Colonic mucosa (tissue), 4 donors: ENCODE data around the gene COX6B2. TPM values are rescaled to one million over a fixed set of nuclear protein-coding genes. Genes with fewer than 3 reads are reported as not detected.

Experiments
- DNase-seq: peaks from one replicate; pipeline ENCODE4 v3.0.0-alpha.2; 2020
- H3K27ac ChIP-seq: fragments of 200-600 bp; one replicate; pipeline ENCODE4 v1.8.0; 2021
- H3K27me3 ChIP-seq: fragments of 200-600 bp; one replicate; pipeline ENCODE4 v1.8.0; 2021
- H3K36me3 ChIP-seq: fragments of 200-600 bp; one replicate; pipeline ENCODE4 v1.8.0; 2021
- H3K4me1 ChIP-seq: fragments of 200-600 bp; one replicate; pipeline ENCODE4 v1.8.0; 2021; ENCODE audit warnings: mild to moderate bottlenecking
- H3K4me3 ChIP-seq: fragments of 200-600 bp; one replicate; pipeline ENCODE4 v1.8.0; 2021
- H3K9ac ChIP-seq, 2 donors: one replicate each; pipeline ENCODE4 v1.7.0; 2013; ENCODE audit warnings: control low read depth in 2 of 2, low read depth in 2 of 2, low read length in 2 of 2
- H3K9me3 ChIP-seq: fragments of 200-600 bp; one replicate; pipeline ENCODE4 v1.8.0; 2021
- intact Hi-C: fragments of 100-400 bp; cut with DNase I; formaldehyde crosslinking; loops from one replicate; pipeline ENCODE4 v1.14.1; 2022
- total RNA-seq, 2 donors: library from RNA; stranded (reverse); fragmentation: NEBNext Ultra II Directional in 1 of 2; extraction: Animal tissue kit (Norgen Biotek cat#: 25700) in 1 of 2; gene quantifications; one replicate each; pipeline ENCODE4 v1.2.1, GENCODE V29; 2021
- TF ChIP-seq, protein P1 (sequence below): fragments of 200-600 bp; IDR thresholded peaks from one replicate; pipeline ENCODE4 v1.8.0; 2022; ENCODE audit warnings: antibody characterized with exemption, mild to moderate bottlenecking
- donor health status: healthy.
- donor health status: DM: no; HTN: no; CAD: no.
- donor health status: DM: no; HTN: no; CAD: no.

The COX6B2 gene
- total RNA-seq, 2 donors from 2014 or later, result 12.9 to 15.2 TPM

GRCh38 chr19:55362990-55363716 lies 8.6 kb upstream of the COX6B2 start, which contains the start of gene GARIN5B:
GARIN5B (minus strand) TSS chr19:55363260; CDS start chr19:55363066, 194 bp downstream.
- no peak for DNase-seq
- Histone ChIP-seq H3K9me3 (no peaks in the 10 kb centered on the region), H3K27ac (no peak within 1 kb of the TSS), H3K4me1 (no peaks in the 10 kb centered on the region), H3K4me3 (no peak within 1 kb of the TSS), H3K27me3 (peaks cover 2% of the 10 kb centered on the region), H3K9ac (no peak within 1 kb of the TSS), H3K36me3 (no peaks in the 10 kb centered on the region)
- TF ChIP-seq, protein P1, sequence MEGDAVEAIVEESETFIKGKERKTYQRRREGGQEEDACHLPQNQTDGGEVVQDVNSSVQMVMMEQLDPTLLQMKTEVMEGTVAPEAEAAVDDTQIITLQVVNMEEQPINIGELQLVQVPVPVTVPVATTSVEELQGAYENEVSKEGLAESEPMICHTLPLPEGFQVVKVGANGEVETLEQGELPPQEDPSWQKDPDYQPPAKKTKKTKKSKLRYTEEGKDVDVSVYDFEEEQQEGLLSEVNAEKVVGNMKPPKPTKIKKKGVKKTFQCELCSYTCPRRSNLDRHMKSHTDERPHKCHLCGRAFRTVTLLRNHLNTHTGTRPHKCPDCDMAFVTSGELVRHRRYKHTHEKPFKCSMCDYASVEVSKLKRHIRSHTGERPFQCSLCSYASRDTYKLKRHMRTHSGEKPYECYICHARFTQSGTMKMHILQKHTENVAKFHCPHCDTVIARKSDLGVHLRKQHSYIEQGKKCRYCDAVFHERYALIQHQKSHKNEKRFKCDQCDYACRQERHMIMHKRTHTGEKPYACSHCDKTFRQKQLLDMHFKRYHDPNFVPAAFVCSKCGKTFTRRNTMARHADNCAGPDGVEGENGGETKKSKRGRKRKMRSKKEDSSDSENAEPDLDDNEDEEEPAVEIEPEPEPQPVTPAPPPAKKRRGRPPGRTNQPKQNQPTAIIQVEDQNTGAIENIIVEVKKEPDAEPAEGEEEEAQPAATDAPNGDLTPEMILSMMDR, result no peak
- intact Hi-C loops, result no loop called here

GRCh38 chr19:55362174-55362989 lies 7.9 kb upstream of the COX6B2 start:
- Histone ChIP-seq H3K36me3 (no peaks in the 10 kb centered on the region), H3K9me3 (no peaks in the 10 kb centered on the region), H3K4me3 (no peak overlapping the region), H3K4me1 (no peaks in the 10 kb centered on the region), H3K27ac (no peak overlapping the region), H3K27me3 (no peaks in the 10 kb centered on the region), H3K9ac (no peak overlapping the region)
- intact Hi-C loops, result no loop called here
- TF ChIP-seq, protein P1, result no peak
- DNase-seq, result no peak

DNA sequence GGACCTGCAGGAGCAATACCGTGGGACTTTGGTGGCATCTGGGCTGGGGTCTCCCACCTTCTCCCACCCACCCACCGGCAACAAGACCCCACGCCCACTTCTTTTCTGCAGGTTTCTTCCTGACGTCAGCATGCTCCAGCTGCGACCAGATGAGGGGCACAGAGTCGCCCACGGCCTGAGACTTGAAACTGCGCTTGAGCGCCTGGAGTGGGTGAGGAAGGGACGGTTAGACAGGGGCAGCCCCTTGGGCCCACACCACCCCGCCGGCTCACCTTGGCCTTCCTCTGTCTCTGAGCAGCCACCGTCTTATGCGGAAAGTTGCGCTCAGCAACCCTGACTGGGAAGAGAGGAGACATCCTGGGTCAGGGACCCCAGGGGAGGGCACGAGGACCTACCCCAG lies 6.4 kb upstream of the COX6B2 start:
- Histone ChIP-seq H3K4me3 (no peak overlapping the region), H3K4me1 (no peaks in the 10 kb centered on the region), H3K9me3 (no peaks in the 10 kb centered on the region), H3K27me3 (no peaks in the 10 kb centered on the region), H3K9ac (no peak overlapping the region), H3K27ac (no peak overlapping the region), H3K36me3 (no peaks in the 10 kb centered on the region)
- DNase-seq, result no peak
- TF ChIP-seq, protein P1, result no peak
- intact Hi-C loops, result no loop called here

DNA sequence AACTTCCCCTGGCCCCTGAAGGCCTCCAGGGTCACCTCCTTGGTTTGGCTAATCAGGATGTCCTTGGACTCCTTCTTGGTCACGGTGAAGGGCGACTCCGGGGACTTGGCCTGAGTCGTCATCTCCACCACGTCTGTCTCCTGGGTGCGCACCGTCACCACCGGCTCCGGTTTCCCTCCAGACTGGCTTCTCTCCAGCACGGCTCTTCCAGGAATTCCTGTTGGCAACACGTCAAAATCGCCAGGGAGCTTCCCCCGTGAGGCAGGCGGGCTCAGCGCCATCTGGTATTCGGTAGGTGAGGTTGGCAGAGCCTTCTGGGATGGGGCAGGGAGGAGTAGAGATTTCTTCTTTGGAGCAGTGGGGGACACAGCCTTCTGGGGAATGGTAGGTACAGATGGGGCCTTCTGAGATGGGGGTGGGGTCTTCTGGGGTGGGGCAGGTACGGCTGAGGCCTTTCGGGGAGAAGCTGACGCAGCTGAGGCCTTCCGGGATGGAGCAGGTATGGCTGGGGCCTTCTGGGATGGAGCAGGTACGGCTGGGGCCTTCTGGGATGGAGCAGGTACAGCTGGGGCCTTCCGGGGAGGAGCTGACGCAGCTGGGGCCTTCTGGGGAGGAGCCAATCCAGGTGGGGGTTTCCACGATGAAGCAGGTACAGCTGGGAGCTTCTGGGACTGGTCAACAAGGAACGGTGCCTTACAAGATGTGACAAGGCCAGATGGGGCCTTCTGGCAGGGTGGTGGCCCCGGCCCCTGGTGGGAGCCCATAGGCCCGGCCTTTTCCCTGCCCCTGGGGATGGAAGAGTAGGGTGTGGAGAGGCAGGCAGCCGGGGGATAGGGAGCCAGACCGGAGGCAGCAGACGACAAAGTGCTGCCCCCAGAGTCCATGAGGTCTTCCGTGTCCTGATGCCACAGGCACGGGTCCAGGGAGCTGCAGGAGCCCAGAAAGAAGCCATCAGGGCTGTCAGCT lies 4.7 kb upstream of the COX6B2 start:
- TF ChIP-seq, protein P1, result no peak
- peaks cover 5% of the 10 kb centered on the region for H3K4me1 ChIP-seq
- no peak for DNase-seq
- peaks cover 9% of the 10 kb centered on the region for H3K27me3 ChIP-seq
- intact Hi-C loops, result no loop called here
- H3K9ac ChIP-seq, result no peak overlapping the region
- no peaks in the 10 kb centered on the region for H3K9me3 ChIP-seq
- H3K36me3 ChIP-seq, result no peaks in the 10 kb centered on the region
- H3K4me3 ChIP-seq, result no peak overlapping the region
- no peak overlapping the region for H3K27ac ChIP-seq

DNA sequence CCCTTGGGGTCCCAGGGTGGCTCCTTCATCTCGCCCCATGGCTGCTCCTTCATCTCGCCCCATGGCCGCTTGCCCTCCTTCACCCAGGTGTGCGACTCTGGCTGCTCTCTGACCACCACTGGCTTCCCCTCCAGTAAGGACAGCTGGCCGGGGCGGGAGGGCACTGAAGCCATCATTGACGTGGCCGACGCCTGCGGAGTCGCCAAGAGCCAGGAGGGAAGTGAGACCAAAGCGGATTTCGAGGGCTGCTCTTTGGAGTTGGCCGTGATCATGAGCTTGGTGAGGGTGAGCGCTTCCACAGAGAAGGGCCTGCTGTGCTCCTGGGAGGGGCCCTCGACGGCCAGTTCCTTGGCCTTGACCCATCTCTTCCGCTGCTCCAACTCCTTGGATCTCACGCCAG lies 4.0 kb upstream of the COX6B2 start:
- no peak for DNase-seq
- TF ChIP-seq, protein P1, result no peak
- Histone ChIP-seq H3K27me3 (peaks cover 9% of the 10 kb centered on the region), H3K4me1 (peaks cover 5% of the 10 kb centered on the region), H3K4me3 (no peak overlapping the region), H3K9ac (no peak overlapping the region), H3K9me3 (no peaks in the 10 kb centered on the region), H3K27ac (no peak overlapping the region), H3K36me3 (no peaks in the 10 kb centered on the region)
- intact Hi-C loops, result no loop called here
